Mesenteric fat pad (tissue), 1 donor: ENCODE measurements around the gene NMD3. TPM values are rescaled to one million over a fixed set of nuclear protein-coding genes. Genes with fewer than 3 reads are reported as not detected.

ENCODE experiments used
- DNase-seq: peaks from one replicate; pipeline ENCODE4 v3.0.0-alpha.2; 2020; ENCODE audit warnings: low spot score
- total RNA-seq: library from RNA; stranded (reverse); fragmentation: NEBNext Ultra II Directional; extraction: Animal tissue kit (Norgen Biotek cat#: 25700); gene quantifications from one replicate; pipeline ENCODE4 v1.2.1, GENCODE V29; 2021
- donor health status: DM: yes; HTN: yes; CAD: no.

NMD3 gene
- total RNA-seq, 1 donor from 2014 or later, result 45.7 TPM

- DNase-seq, result no peak
Observed at GRCh38 chr3:161230621-161231171, 9.6 kb downstream of the NMD3 start.

DNA sequence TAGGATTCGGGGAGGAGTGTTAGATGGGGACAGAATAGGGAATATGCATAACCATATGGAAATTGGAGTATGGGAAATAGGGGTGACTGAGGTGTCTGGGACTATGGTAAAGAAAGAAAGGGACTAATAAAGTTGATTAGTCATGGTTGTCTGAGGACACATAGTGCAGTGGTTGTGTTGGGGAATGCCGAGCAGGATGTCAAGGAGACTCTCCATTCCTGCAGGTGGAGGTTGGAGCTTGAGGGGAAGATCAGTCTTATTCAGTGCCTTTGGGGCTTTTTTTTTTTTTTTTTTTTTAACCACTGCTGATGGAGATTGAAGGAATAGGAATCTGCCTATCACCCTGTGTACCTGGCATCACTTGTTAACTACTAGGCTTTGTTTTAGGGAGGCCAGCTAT lies 10.8 kb downstream of the NMD3 start:
- no peak for DNase-seq

GRCh38 chr3:161233557-161233956 lies 12.4 kb downstream of the NMD3 start:
- no peak for DNase-seq

- DNase-seq, result no peak
Observed at GRCh38 chr3:161236240-161236639, 15.1 kb downstream of the NMD3 start.

GRCh38 chr3:161239700-161240099 lies 18.6 kb downstream of the NMD3 start:
- DNase-seq, result no peak

DNA sequence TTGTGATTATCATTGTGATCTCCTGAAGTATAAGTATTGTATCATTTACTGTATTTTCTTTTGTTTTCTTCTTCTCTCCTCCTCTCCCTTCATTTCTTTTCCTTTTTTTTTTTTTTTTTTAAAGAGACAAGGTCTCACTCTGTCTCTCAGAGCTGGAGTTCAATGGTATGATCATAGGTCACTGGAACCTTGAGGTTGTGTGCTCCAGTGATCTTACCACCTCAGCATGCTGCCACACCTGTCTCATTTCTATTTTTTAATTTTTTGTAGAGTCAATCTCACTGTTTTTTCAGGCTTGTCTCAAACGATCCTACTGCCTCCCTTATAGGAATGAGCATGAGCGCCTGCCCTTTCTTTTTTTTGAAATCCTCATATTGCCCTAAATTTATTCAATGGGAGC lies 23.4 kb downstream of the NMD3 start:
- DNase-seq, result no peak

- DNase-seq, result no peak
Observed at GRCh38 chr3:161247049-161247448, 25.9 kb downstream of the NMD3 start.

- no peak for DNase-seq
Observed at GRCh38 chr3:161250116-161250515, 29.0 kb downstream of the NMD3 start.

- no peak for DNase-seq
Observed at GRCh38 chr3:161251716-161252115, 30.6 kb downstream of the NMD3 start.

- DNase-seq, result no peak
Observed at GRCh38 chr3:161252143-161252542, 31.0 kb downstream of the NMD3 start.

DNA sequence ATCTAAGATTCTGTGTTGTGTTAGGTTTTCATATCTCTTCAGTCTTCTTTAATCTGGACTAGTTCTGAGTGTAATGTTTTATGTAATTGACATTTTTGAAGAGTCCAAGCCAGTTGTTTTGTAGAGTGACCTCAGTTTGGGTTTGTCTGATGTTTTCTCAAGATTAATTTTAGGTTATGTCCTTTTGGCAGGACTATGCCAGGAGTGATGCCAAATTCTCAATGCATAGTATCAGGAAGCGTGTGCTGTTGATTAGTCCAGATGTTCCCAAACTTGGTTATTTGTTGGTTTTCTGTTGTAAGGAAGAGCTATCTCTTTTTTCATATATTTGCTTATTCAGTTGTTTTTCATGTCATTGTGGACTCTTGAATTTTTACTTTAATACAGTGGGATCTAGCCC lies 32.6 kb downstream of the NMD3 start:
- DNase-seq, result no peak

DNA sequence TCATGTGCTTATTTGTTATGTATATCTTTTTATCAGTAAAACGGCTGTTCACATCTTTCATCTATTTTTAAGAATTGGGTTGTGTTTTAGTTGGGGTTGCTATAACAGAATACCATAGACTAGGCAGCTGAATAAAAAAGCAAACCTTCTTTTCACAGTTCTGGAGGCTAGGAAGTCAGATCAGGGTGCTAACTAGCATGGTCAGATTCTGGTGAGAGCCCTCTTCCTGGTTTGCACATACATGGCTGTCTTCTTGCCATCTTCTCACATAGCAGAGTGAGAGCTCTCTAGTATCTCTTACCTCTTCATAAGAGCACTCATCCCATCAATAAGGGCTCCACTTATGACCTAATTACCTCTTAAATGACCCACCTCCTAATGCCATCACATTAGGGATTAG lies 33.8 kb downstream of the NMD3 start:
- no peak for DNase-seq

DNA sequence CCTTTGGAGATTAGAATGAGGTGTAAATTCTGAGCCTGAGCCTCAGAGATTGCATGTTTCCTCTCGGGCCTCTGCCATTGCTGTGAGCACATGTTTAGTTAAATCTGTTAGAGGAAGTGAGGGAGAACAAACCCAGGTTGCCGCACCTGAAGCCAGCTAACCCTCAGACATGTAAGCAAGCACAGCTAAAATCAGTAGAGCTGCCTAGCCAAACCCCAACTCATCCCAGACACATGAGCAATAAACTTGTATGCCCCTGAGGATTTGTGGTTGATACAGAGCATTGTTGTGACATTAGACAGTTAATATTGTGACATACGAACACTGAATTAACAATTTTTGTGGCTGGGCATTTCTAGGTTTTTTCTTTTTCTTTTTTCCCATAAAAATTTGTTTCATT lies 41.9 kb downstream of the NMD3 start:
- DNase-seq, result no peak

DNA sequence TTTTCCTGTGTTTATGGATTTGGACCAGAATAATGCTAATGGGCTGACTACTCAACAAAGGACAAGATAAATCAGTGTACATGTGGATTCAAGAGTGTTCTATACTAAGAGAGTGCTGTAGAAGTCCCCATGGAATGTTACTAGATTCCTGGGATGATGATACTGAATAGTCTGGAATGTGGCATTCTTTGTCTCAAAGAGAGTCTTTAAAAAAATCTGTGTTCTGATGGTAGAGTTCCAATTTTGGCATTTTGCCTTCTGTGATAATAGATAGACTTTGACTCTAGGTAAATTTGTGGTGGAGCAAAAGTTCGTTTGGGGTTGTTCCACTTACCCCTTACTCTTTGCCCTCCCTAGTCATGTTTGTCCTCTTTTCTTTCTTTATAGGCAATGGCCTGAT lies 43.7 kb downstream of the NMD3 start:
- DNase-seq, result no peak

DNA sequence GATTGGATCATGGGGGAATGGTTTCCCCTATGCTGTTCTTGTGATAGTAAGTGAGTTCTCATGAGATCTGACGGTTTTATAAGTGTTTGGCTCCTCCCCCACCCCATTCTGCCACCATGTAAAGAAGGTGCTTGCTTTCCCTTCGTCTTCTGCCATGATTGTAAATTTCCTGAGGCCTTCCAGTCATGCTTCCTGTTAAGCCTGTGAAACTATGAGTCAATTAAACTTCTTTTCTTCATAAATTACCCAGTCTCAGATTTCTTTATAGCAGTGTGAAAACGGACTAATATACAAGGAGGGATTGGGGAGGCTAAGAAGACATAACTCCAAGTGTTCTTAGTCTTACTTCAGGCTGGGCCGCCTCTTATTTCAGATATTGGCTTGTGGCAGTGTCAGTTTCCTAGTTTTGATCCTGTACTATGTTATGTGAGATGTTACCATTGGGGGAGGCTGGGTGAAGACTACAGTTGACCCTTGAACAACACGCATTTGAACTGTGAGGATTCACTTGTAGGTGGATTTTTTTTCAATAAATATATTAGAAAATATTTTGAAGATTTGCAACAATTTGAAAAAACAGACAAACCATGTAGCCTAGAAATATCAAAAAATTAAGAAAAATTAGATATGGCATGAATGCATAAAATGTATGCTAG lies 44.9 kb downstream of the NMD3 start:
- no peak for DNase-seq

DNA sequence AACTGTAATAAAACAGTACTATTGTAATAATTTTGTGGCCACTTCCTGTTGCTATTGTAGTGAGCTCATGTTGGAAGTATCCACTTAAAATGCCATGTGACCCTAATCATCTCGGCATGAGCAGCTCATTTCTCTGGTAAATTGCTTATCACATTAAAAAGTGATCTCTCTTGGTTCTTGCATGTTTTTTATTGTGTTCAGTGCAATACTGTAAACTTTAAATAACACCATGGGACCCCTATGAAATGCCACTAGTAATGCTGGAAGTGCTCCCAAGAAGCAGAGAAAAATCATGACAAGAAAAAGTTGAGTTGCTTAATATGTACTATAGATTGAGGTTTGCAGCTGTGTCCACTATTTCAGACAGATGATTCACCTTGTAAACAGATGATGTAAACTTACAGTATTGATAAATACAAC lies 45.6 kb downstream of the NMD3 start:
- no peak for DNase-seq

GRCh38 chr3:161267646-161268045 lies 46.5 kb downstream of the NMD3 start:
- no peak for DNase-seq

GRCh38 chr3:161268601-161269000 lies 47.5 kb downstream of the NMD3 start:
- no peak for DNase-seq

GRCh38 chr3:161270991-161271390 lies 49.9 kb downstream of the NMD3 start:
- no peak for DNase-seq

- no peak for DNase-seq
Observed at GRCh38 chr3:161271646-161272045, 50.5 kb downstream of the NMD3 start.

- DNase-seq, result no peak
Observed at GRCh38 chr3:161272524-161272923, 51.4 kb downstream of the NMD3 start.

DNA sequence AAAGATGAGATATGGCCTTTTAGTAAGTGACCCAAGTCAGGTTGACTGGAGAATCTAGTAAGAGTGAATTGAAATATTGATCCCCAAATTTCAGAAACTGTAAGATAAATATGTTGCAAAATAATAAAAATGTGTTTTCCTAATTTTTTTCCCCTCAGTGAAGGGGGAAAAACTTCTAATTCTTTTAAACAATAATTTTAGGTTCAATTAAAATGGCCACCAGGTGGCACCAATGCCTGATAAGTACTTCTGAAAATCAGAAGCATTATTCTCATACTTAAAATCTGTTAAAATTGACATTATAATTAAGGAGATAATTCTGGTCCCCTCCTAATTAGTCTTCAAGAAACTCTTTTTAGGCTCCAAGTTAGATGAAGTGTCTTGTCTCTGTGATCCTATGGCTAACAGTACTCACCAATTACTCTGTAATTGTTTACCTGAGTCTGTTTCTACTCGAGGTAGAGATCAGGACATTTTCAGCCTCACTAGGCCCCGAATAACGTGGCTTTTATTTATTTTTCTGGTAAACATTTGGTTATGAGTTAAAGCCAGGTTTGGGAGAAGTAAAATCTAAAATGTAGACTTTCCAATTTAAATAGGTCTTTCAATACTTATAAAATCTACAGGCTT lies 52.6 kb downstream of the NMD3 start:
- no peak for DNase-seq

DNA sequence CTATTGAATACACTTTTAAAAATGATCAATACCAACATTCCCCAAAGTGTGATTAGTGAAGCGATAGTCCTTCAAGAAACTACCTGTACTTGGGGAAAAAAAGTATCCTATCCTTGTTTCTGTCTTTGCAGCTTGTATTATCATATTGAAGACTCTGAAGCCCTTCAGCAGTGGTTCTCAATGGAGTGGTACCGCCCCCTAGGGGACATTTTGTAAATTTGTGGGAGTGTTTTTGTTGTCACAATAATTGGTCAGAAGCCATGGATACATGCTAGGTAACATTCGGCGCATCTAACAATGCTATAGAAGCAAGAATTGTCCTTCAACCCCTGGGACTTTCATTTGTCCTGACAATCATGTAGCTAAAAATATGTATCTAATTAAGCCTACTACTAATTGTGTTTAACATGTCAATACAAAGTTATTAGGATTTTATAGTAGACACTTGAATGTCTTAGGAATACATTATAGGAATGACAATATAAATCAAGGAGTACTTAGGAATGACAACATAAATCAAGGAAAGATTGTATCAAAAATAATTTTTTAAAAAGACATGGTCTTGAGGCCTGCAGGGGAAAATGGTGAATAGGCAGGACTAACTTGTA lies 53.7 kb downstream of the NMD3 start:
- DNase-seq, result no peak
